GM19099 (cell line): ENCODE data around the gene TMEM201.
A peak's percentile ranks its signal among the peaks of the same experiment; 100 is the strongest.

Source experiments
- POLR2A ChIP-seq: IDR thresholded peaks from 3 replicates; pipeline ENCODE4 v1.6.1; 2011; ENCODE audit warnings: low read depth; ENCODE audit not compliant: insufficient read length; ENCODE audit errors: extremely low read depth

Gene TMEM201

DNA sequence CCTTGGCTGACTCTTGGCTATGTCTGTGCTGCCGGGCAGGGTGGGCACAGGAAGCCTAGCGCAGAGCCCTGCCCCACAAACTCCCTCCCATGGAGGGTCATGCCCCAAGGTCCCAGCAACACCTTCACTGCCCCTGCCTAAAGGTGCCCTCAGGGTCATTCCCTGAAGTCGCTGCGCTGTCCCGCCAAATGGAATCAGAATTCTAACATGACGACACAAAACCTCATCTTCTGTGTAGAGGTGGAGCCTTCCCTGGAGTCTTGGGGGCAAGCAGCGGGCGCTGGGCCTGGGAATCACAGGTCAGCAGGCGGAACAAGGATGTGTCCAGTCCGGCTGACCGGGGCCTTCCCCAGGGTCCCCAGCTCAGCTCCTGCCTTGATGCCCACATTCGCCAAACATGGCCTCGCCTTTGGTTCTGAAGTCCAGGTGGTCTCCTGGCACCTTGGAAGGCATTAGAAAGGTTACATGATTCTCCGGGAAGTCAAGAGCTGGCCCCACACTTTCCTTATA lies 17.3 kb downstream of the TMEM201 start:
- no peak for TF ChIP-seq POLR2A

DNA sequence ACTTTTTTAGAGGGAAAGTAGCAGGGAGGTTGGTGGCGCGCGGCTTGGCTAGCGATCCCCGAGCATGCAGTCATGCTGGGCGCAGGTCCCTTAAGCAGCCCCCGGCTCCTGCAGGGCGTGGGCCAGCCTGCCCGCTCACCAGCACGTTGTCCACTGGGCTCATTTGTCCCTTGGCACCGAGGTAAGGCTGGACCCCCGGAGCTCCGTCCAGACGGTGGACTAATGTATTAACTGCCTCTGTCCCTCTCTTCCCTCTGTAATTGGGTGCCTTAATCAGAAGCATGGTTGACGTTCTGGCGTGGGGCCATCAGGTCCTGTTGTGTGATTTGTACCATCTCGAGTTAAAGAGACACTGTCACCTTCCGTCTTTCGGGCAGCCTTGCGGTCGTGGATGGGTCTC lies 17.7 kb downstream of the TMEM201 start:
- no peak for TF ChIP-seq POLR2A

DNA sequence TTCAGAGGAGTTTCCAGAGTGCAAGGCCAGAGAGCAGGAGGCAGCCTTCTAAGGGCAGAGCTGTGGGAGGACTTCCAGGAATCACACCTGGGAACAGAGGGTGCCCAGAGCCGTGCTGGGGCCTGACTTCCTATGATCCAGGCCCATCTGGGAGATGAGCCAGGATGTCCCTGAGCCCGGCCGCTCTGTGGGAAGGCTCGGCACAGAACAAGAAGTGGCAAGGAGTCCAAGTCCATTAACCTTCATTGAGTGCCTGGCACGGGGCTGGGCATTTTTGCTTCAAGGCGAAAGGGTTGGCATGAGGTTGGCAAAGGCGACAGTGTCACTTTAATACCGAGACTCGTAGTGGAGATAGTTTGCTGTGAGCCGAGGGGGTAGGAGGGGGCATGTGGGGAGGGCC lies 18.2 kb downstream of the TMEM201 start:
- TF ChIP-seq POLR2A, result no peak

DNA sequence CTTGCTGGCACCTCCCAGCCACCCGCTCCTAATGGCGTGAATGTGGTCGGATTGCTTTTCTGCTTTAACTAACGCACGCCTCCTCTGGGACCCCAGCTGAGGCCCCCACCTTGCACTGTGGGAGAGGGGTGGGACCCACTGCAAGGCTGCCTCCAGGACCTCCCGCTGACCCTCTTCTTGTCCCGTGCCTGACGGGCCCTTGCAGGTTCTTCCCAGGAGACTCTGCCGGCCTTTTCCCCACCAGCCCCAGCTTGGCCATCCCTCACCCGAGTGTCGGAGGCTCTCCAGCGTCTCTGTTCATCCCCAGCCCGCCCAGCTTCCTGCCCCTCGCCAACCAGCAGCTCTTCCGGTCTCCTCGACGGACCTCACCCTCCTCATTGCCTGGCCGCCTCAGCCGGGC lies 18.6 kb downstream of the TMEM201 start:
- no peak for TF ChIP-seq POLR2A

DNA sequence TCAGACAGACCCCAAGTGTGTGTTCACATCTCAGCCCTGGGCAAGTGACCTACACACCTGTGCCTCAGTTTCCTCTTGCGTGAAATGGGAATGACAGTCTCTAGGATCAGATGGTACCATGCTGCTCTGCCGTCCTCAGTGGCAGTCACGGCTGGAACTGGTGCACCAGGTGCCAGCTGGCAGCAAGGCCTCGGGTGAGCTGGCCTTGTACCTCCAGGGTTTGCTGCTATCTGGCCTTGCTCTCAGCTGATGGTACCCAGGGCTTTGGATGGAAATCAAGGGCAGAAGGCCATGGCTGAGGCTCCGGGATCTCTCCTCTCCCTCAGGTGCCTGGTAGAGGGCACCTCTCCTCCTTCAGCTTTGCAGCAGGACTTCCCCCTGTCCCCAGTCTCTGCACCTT lies 21.3 kb downstream of the TMEM201 start:
- TF ChIP-seq POLR2A, result no peak

- TF ChIP-seq POLR2A, result no peak
These were observed 21.8 kb downstream of the TMEM201 start for GRCh38 chr1:9610548-9610947.

GRCh38 chr1:9611716-9612115 lies 23.0 kb downstream of the TMEM201 start:
- no peak for TF ChIP-seq POLR2A

GRCh38 chr1:9612162-9612845 lies 23.6 kb downstream of the TMEM201 start:
- TF ChIP-seq POLR2A, result no peak

DNA sequence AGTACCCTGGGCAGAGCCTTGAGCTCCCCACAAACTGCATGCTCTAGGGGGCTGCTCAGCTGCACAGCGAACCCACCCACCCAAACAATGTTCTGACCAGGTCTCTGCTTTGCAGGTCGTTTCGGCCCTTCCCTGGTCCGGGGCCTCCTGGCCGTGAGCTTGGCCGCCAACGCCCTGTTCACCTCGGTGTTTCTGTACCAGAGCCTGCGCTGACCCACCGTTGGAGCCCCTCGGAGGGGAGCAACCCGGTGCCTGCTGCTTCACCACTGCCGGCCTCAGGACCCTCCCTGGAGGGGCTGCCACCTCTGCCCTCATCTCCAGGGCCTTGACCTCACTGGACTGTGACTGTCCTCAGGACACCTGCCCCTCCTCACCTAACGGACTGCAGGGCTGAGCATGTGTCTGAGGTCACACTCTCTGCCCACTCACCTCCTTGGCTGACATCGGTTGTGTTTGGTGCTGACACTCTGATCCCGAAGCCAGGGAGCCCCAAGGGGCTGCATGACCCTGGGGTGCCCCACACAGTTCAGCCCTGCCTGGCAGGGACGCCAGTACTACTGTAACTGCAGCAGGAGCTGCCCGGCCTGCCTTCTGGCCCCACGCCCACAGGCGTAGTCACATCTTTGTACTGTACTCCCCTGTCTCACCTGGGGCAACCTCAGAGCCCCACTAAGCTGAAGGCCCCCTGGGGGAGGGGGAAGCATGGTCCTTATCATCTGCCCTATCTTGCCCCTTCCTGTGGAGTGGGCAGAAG lies 24.3 kb downstream of the TMEM201 start:
- no peak for TF ChIP-seq POLR2A

DNA sequence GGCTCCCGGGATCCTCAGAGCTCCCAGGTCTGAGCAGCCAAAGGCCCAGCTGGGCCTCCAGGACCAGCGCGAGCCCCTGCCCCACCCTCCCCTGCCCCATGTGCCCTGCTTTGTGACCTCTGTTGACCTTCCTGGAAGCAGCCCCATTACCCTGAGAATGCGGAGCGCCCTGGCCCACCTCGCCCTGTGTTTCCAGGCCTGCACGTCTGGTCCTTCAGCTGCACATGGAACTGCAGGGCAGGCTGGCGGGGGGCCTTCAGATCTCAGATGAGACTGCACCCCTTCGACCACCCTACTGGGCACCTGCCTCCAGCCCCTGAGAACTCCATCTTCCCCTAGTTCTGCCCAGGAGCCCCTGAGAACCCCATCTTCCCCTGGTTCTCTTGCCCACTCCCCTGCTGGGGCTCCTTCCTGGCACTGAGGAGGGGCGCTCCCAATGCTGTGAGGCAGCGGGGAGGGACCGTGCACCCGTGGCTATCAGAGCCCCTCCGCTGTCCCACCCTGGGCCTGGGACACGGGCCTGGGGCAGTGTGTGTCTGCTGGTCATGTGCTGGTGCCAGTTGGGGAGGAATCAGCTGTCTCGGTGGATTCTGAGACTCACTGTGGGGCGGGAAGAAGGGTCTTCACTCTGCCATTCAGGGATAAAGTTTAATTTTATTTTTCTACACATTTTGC lies 25.1 kb downstream of the TMEM201 start:
- no peak for TF ChIP-seq POLR2A

DNA sequence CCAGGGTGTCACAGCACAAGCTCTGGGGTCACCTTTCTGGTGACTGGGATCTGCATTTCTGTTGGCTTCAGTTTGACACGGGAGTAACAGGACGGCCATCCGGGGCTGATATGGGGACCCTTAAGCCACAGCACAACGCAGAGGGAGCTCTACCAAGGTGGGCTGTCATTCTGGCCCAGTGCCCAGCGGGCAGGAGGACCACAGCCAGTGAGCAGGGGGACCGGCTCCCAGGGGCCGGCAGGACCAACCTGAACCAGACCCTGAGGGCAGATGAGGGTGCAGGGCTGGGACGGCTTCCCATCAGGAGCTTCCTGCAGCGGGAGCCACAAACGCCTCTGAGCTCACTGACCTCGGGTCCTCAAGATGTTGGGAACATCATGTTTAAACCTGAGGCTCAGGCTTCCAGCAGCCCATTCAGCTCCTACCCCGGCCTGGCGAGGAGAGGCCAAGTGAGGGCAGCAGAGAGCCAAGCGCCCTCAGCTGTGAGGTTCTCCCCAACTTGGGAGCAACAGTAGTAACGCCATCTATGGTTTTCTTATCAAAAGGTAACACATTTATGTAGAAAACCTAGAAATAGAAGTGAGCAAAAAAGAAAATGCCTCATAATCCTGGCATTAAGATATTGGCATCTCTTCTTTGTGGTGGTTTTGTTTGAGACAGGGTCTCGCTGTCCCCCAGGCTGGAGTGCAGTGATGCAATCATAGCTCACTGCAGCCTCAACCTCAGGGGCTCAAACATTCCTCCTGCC lies 26.8 kb downstream of the TMEM201 start:
- TF ChIP-seq POLR2A, result no peak

DNA sequence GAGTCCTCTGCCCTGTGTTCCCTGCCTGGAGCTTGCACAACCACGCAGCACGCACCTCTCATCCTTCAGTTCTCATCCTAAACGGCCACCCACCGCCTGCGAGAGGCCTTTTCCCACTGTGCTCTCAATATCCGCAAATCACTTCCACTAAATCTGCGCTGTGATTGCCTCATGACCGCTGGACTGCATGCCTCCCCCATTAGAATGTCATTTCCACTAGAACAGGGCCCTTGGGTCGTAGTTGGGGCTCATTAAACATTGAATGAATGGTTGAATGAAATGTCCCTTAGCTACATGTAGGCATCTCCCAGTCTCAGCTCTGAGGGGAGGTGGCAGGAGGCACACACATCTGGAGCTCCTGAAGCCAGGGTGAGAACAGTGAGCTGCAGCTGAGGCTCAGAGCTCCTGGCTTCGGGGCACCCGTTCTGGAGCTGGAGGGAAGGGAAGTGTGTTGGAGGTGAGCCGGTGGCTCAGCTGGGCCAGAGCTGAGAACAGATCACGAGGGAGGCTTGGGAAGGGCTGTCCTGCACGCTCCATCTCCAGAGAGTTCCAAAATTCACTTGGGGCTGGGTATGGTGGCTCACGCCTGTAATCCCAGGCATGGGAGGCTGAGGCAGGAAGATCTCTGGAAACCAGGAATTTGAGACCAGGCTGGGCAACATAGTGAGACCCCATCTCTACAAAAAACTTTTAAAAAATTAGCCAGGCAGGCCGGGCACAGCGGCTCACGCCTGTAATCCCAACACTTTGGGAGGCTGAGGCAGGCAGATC lies 30.4 kb downstream of the TMEM201 start:
- no peak for TF ChIP-seq POLR2A

GRCh38 chr1:9621032-9621431 lies 32.3 kb downstream of the TMEM201 start:
- TF ChIP-seq POLR2A, result no peak

- TF ChIP-seq POLR2A, result no peak
These were observed 35.4 kb downstream of the TMEM201 start for GRCh38 chr1:9624081-9624480.

DNA sequence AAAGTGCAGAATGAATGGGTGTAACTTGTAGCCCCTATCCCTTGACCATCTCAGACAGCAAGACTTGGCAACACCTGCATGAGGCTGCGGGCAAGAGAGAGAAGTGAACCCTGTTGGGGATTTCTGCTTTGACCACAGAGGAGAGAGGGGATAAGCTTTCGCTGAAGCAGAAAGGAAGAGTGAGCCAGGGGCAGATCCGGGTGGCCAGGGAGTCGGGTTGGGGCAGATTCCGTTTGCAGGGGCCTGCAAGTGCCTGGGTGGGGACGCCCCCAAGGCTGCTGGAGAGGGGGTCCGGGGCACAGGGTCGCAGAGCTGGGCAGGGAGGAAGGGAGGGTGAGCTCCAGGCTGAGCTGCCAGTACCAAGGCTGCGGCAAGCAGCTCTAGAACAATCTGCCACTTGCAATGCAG lies 37.5 kb downstream of the TMEM201 start:
- TF ChIP-seq POLR2A, result peak; percentile 30
